ENCODE data around the gene MRPL42.

- TF ChIP-seq CTCF (conservative IDR thresholded peaks at IDR 0.05) (no peak), EZH2 (IDR thresholded peaks at IDR 0.05; ENCODE audit: low read depth) (no peak)
Measured at GRCh38 chr12:93552427-93552826, 85.1 kb downstream of the MRPL42 start.

Measured in PC-9 (cell line).